Hindlimb muscle (tissue), 1 donor: Measurements from ENCODE around the gene SACM1L. TPM values are rescaled to one million over a fixed set of nuclear protein-coding genes. Genes with fewer than 3 reads are reported as not detected.

Source experiments
- DNase-seq: peaks from one replicate; pipeline ENCODE4 v3.0.0-alpha.2; 2013
- polyA plus RNA-seq: library from polyadenylated mRNA; unstranded; fragments of 120-200 nt; gene quantifications from one replicate; pipeline ENCODE4 v1.2.1, GENCODE V29; 2013; ENCODE audit not compliant: insufficient read length

SACM1L gene
- polyA plus RNA-seq, 1 donor: 28.0 TPM

DNA sequence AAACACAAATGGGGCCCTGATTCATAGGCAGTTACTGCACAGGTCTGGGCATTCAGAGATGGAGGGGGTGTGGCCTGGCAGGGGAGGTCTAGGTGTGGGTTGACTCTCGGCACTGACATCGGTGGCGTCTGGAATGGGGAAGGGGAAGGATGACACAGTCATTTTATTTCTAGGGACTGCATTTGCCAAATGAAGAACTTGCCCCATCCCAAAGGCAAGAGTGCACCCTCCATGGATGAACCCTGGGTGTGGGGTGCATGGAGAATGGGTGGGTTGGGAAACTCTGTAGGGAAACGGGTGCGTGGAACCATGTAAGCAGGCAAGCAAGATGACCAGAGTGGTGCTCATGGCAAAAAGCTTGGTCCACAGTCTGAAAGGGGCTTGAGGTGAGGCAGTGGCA lies 82.6 kb downstream of the SACM1L start:
- DNase-seq: no peak

GRCh38 chr3:45772341-45773035 lies 83.3 kb downstream of the SACM1L start:
- DNase-seq: no peak

DNA sequence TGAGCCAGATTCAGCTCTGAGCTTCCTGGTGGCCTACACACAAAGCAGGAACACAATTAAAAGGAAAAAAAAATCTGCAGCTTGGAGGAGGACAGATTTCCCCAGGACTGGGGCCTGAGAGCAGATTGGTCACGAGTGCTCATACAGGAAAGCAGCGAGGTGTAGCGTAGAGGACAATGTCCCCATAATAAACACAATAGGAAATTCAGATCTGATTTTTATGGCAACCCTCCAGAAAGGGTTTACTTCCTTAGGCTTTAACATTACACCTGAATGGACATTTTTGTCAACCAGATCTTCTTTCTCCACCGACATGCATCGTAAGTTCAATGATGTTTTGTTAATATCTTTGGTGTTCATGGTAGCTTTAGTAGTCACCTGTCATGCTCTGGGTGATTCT lies 83.9 kb downstream of the SACM1L start:
- DNase-seq: no peak

DNA sequence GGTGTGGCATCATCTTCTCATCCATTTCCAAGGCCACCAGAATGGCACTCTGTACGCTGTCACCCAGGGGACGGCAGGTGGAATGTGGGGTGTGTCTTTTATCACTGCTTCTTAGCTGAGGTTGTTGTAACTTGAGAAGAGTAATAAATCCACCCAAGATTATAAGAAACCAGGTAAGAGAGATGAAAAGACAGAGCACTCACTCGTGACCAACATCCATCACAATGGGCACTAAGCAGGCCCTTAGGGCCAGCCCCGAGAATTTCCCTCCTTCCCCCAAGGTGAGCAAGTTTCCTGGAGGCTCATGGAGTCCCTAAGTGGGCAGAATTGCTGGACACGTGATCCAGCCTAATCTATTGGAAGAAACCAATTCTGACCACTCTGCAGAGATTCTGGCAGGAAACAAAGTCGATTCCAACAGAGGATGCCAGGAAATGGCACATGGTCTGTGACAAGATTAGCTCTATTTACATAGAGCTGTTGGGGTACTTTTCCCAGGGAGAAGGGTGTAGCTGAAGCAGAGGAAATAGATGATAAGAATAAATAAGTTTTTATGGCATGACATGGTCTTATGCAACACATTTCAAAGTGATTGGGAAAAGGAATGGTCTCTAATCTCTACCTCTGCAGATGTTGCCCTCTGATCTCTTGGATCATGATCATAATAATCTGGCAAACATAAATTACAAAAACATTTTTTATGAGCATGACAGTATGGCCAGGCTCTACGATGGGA lies 84.7 kb downstream of the SACM1L start:
- DNase-seq: no peak

DNA sequence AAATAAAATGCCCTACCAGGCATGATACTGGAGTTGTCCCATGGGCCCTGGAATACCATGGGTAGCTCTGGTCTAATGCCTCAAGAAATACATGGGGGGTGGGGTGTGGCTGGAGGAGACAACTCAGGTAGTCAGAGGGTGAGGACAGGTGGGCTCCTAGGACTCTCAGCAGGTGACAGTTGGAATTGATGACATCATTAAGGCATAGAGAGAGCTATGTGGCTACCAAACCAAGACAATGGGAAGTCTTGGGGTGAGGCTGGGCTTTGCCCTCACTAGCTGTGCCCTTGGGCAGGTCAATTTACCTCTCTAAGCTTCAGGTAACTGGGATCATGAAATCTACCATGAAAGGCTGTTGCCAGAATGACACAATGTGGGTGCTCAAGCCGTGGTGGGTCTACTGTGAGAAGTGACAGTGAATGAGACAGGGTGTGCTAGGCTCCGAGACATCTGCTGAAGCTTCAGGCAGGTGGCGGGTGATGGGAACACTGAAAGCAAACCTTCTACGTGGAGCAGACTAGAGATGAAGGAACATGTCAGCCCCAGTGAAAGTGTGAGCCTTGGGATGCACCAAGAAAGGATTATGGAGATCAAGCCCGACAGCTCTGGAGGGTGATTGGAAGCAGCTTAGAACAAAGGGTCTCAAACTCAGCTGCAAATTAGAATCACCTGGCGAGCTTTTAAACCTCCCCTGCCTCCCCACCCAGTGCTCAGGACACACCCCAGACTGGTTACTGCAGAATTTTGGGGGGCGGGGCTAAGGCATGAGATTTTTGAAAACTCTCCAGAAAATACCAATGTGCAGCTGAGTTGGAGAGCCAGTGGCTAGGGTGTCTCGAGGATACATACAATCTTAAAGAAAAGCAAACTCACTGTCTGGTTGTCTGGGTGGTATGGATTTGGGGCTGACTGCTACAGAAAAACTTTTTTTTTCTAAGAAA lies 85.7 kb downstream of the SACM1L start:
- no peak for DNase-seq

DNA sequence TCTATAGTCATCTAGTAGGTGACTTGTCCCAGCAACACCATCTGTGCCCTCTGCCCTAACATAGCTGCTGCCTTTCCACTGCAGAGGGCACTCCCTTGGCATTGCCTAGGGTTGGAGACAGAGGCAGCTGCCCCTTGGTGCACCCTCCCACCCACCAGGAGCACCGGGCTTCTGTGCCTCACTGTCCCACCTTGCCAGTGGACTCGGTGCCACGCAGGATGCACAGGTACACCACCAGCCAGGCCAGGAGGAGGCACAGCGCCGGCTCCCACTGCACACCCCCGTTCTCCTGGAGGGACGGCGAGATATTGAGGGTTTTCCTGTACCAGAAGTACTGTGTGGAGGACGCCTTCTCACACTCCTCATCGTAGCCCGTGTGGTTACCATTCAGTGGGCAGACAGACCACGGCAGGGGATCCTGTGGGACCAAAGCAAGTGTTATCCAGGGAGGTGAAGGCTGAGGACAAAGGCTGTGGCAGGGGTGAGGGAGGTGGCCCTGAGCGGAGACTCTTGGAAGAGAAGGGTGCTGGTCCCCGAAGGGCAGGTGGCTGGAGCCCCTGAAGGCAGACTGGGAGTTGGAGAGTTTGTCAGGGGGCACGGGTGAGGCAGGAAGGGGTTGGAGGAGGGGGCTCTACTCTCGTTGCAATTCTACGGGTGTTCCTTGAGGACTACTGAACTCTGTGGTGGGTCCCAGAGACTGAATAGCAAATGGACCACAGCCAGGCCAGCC lies 86.5 kb downstream of the SACM1L start:
- no peak for DNase-seq

- no peak for DNase-seq
Observed at GRCh38 chr3:45776301-45776595, 87.1 kb downstream of the SACM1L start.

DNA sequence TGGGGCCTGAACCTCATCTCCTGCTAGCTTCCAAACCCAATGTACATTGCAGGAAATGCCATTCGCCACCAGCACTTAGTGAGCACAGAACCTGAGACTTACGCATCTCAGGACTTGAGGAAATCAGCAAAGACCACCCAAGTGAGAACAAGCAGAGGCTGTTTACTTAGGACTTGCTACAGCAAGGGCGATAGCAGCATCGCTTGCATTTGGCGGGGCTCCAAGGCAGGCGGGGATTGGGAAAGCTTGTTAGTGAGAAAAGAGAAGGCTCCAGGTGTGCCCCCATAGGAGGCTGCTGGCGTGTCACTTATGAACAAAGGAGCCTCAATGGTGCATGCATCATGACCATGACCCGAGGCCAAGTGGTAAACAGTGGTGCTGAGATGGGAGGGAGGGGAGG lies 87.4 kb downstream of the SACM1L start:
- DNase-seq: no peak

- DNase-seq: no peak
Observed at GRCh38 chr3:45777111-45777745, 88.0 kb downstream of the SACM1L start.

GRCh38 chr3:45777746-45778386 lies 88.7 kb downstream of the SACM1L start:
- no peak for DNase-seq

DNA sequence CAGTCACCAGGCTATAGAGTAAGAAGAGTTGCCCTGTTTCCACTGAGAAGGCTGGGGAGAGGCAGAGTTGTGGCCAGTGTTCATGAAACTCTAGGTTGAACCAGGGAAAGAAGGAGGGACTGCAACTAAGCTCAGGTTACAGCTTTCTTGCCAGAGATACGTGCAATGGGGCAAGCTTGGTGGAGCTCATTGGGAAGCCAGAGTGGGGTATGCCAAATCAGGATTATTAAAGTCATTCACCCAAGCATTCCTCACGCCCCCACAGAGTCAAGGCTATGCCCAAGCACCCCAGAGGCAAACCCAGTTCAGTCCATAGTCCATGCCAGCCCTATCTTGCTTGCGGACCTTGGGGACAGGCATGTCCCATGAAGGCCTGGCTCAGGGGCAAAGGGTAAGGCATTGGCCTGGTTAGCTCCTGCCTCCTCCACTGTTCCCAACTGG lies 89.6 kb downstream of the SACM1L start:
- no peak for DNase-seq

DNA sequence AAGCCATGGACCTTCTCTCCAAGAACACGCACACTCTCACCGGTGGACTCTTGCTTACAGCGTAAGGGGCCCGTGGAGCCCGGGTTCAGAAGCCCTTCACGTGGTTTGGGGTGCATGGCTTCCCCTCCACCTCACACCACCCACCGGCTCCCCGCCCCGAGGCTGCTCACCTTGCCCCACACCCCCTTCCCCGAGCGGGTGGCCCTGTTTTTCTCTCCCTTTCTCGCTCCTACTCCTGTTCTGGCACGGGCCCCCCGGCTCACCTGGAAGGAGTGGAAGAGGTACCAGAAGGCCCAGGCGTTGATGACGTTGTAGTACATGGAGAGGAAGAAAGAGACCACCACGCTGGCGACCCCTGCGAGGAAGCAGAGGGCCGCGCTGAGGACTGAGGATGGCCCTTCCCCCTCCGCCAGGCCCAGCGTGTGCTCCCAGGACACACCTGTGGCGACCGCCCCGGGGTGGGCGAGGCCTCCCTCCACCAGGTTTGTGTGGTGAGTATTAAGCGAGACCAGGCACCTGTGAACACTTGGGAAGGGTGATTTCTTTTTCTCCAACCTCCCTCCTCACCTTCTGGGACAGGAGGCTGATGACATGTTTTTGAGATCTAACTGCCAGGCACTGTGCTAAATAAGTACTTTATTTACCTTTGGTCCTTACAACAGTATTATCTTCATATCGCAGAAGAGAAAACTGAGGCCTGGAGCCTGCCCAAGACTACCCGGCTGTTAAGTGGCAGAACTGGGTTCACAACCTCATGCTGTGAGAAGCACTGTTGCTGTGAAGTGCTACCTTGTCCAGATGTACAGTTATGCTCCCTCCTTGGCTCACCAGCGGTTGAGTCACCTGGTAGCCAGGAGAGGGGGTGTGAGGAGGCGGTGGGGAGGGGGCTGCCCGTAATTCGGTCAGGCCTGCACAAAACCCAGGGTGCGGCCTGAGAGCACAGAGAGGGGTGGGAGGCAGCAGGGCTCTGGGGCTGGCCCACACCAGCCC lies 90.8 kb downstream of the SACM1L start:
- DNase-seq: no peak

DNA sequence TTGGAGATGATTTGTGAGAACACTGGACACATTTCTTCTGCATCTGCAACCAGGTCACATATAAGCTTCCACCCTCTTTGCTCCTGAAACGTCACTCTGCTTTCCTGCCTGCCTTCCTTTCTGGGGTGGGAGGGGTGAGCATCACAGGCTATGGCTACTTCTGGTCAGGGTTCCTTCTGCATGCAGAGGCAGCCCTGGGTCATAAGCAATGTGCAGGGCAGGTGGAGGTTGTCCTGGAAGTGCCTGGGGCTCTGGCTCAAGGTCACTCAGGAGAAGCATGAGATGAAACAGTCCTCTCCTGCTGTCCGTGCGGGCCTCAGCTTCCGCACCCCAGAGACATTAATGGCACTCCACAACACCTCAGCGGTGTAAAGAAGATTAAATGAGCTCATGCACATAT lies 92.1 kb downstream of the SACM1L start:
- no peak for DNase-seq

- no peak for DNase-seq
Observed at GRCh38 chr3:45781841-45782240, 92.6 kb downstream of the SACM1L start.

DNA sequence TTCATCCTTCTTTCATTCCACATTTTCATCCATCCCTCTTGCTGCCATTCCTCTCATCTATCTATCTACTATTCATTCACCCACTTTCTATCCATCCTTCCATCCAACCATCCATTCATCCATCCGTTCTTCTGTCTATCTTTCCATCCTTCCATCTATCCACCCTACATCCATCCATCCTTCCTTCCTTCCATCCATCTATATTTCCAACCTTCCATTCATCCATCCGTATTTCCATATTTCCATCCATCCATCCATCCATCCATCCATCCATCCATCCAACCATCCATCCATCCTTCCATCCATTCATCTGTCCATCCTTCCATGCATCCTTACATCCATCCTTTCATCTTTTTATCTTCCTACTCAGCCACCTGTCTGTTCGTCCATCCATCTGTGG lies 93.2 kb downstream of the SACM1L start:
- DNase-seq: no peak

DNA sequence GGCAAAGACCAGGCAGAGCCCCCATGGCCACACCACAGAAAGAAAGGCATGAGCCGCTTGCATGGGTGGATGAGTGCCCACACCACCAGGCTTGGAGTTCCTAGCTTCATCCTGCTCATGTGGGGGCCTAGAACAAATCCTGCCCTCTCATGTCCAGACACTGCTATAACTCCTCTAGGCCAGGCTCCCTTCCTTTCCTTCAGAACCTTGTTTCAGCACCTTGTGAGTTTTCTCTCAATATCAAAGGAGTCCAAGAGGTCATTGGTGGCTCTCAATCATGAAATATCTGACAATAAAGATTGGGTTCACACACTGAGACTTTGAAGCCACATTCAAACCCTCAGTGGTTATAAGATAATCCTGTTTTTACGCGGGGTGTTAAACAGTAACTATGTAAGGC lies 94.5 kb downstream of the SACM1L start:
- DNase-seq: no peak

DNA sequence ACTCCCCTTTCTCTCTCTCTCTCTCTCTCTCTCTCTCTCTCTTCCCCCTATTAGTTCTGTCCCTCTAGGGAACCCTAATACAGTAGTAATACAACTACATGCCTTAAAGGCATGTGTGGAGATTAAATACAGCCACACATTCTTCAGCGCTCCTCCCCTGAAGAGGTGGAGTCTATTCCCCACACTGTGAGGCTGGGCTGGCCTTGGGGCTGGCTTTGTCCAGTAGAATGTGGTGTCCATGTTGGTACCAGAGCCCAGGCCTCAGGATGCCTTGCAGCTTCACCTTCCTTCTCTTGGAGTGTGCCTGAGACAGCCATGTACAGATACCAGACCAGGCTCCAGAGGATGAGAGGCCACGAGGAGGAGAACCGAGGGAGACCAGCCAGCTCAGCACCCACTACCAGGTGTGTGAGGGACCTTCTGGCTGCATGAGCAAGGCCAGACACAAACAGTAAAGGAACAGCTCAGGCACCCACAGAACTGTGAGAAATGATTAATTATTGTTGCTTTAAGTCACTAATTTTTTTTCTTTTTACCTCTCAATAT lies 96.5 kb downstream of the SACM1L start:
- DNase-seq: no peak

DNA sequence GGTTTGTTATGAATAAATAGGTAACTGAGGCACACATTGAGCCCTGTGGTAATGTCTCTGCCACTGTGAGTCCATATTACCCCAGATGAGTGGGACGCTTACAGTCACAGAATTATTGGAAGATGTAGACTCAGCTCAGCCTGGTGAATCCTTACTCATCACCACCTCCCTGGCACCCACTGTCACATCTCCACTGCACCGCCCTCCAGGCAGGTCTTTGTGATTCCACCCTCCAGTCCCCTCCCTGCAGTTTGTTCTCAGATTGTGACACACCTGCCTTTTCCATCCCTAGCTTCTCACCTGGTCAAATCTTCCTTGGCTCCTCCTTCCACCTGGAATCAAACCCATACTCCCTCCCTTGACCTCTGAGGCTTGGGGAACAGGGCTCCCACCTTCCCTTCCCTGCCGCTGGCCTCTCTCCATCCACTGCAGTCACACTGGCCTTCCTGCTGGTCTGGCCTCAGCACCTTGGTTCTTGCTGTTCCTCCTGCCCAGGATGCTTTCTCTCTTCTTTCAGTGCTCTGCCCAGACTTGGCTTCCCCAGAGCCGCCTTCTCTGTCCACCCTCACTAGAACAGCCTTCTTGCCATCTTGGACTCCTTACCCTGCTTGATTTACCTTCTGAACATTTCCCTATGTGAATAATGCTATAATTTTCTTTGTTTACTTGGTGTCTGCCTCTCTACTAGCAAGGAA lies 97.8 kb downstream of the SACM1L start:
- DNase-seq: no peak

DNA sequence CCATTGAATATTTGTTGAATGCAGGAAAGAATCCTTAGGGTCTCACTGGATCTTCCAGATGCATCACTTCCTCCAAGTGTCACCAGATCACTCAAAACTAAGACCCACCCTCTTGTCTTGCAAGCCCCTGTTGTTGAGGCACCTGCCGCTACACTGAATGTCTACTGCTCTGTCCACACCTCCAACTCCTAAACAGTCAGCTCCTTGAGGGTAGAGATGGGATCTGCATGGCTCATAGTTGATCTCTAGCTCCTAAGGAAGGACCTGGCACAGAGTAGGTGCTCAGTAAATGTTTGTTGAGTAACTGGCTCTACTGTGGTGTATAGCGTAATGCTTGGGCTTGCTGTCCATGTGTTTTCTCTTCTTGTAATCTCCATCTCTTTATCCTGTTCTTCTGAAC lies 98.4 kb downstream of the SACM1L start:
- no peak for DNase-seq
